K562 (cell line): Measurements from ENCODE around the gene DLGAP3. TPM values are rescaled to one million over a fixed set of nuclear protein-coding genes. Genes with fewer than 3 reads are reported as not detected.

Experiments used
- CEBPB ChIP-seq: fragments of 450-650 bp; IDR thresholded peaks from 2 replicates; pipeline ENCODE4 v1.6.1; 2016; ENCODE audit warnings: missing genetic modification characterization, missing compliant biosample characterization
- ETV1 ChIP-seq: fragments of 450-650 bp; conservative IDR thresholded peaks from 2 replicates; pipeline ENCODE4 v1.6.1; 2016; ENCODE audit warnings: missing genetic modification characterization, control low read depth, low read depth, missing compliant biosample characterization
- KLF10 ChIP-seq: fragments of 250-450 bp; sonication (Bioruptor Pico); IDR thresholded peaks from 2 replicates; pipeline ENCODE4 v1.6.1; 2021; ENCODE audit warnings: matching md5 sums
- MIER1 ChIP-seq: fragments of 450-650 bp; IDR thresholded peaks from 2 replicates; pipeline ENCODE4 v1.6.1; 2016; ENCODE audit warnings: antibody characterized with exemption, mild to moderate bottlenecking, low read depth
- MYBL2 ChIP-seq, 2 experiments: fragments of 450-650 bp in 1 of 2; sonication (generic) in 1 of 2; formaldehyde crosslinking in 1 of 2; IDR thresholded peaks; 2 replicates each; pipeline versions ENCODE4 v1.6.1 to v1.8.1; 2017 to 2022; ENCODE audit warnings: borderline replicate concordance in 1 of 2, inconsistent platforms in 1 of 2, low read depth in 1 of 2, mild to moderate bottlenecking in 1 of 2, missing genetic modification reagents in 1 of 2, moderate library complexity in 1 of 2
- POLR2AphosphoS5 ChIP-seq: IDR thresholded peaks from 2 replicates; pipeline ENCODE4 v1.6.1; 2011; ENCODE audit warnings: mild to moderate bottlenecking, low read depth, low read length, moderate library complexity; ENCODE audit not compliant: control insufficient read depth, insufficient read depth
- RAD51 ChIP-seq: fragments of 450-650 bp; IDR thresholded peaks from 2 replicates; pipeline ENCODE4 v1.7.1; 2016; ENCODE audit warnings: low read depth, mild to moderate bottlenecking, borderline replicate concordance
- SIN3A ChIP-seq, 2 experiments: fragments of 150-350 bp in 1 of 2; IDR thresholded peaks; 2 replicates each; pipeline ENCODE4 v1.6.1; 2011 to 2016; ENCODE audit warnings: borderline replicate concordance in 2 of 2, low read depth in 2 of 2, low read length in 2 of 2, mild to moderate bottlenecking in 2 of 2, moderate library complexity in 2 of 2; ENCODE audit not compliant: control insufficient read depth in 1 of 2
- STAG1 ChIP-seq: sonication (generic); formaldehyde crosslinking; IDR thresholded peaks from 2 replicates; pipeline ENCODE4 v1.5.0; 2020; ENCODE audit warnings: missing genetic modification reagents, borderline replicate concordance
- TEAD1 ChIP-seq, 2 experiments: fragments of 450-650 bp in 1 of 2; sonication (generic) in 1 of 2; formaldehyde crosslinking; IDR thresholded peaks; 2 replicates each; pipeline versions ENCODE4 v1.4.0 to v1.8.0; 2020 to 2022; ENCODE audit warnings: mild to moderate bottlenecking in 2 of 2, missing genetic modification reagents in 1 of 2
- ZC3H4 ChIP-seq: sonication (generic); formaldehyde crosslinking; IDR thresholded peaks from 2 replicates; pipeline ENCODE4 v1.9.0; 2021; ENCODE audit warnings: missing genetic modification reagents, borderline replicate concordance
- ZNF134 ChIP-seq: fragments of 250-450 bp; sonication (Bioruptor Pico); conservative IDR thresholded peaks from 2 replicates; pipeline ENCODE4 v1.4.0; 2020
- ZNF143 ChIP-seq: sonication (generic); formaldehyde crosslinking; IDR thresholded peaks from 2 replicates; pipeline ENCODE4 v1.9.0; 2022; ENCODE audit warnings: mild to moderate bottlenecking, missing genetic modification reagents
- ZNF584 ChIP-seq: fragments of 200-800 bp; sonication (Bioruptor generic); IDR thresholded peaks from 2 replicates; pipeline ENCODE4 v1.6.1; 2016; ENCODE audit warnings: low read depth, mild to moderate bottlenecking, missing genetic modification characterization, missing compliant biosample characterization
- polyA plus RNA-seq, 8 experiments: library from polyadenylated mRNA; depleted of rRNA in 4 of 8; stranded (reverse) in 5 of 8; unstranded in 3 of 8; fragments of >200 nt; fragmentation: Nextera tagmentation in 2 of 8; fragmentation: Illumina TruSeq in 1 of 8; extraction: Ambion mirVana in 2 of 8; extraction: Trizol in 1 of 8; gene quantifications; 2 replicates each; pipeline versions ENCODE4 v1.2.1 to v1.2.3, GENCODE V29; 2011 to 2014; ENCODE audit warnings: inconsistent platforms in 1 of 8, missing spikeins in 1 of 8
- total RNA-seq, 7 experiments: library from RNA; depleted of rRNA in 6 of 7; stranded (reverse); fragments of >200 nt in 6 of 7; fragmentation: Illumina TruSeq in 2 of 7; extraction: Trizol in 2 of 7; gene quantifications; 2 replicates each; pipeline versions ENCODE4 v1.2.1 to v1.2.3, GENCODE V29; 2011 to 2021; ENCODE audit warnings: low replicate concordance in 1 of 7
- TF ChIP-seq, protein P1 (sequence below): sonication (generic); formaldehyde crosslinking; IDR thresholded peaks from 2 replicates; pipeline ENCODE4 v1.9.0; 2022; ENCODE audit warnings: mild to moderate bottlenecking, missing genetic modification reagents
- TF ChIP-seq, protein P2 (sequence below): sonication (generic); formaldehyde crosslinking; IDR thresholded peaks from 2 replicates; pipeline ENCODE4 v1.8.0; 2022; ENCODE audit warnings: mild to moderate bottlenecking, missing genetic modification reagents
- TF ChIP-seq, protein P3 (sequence below): fragments of 250-450 bp; sonication (Bioruptor Pico); IDR thresholded peaks from 2 replicates; pipeline ENCODE4 v1.4.0; 2020; ENCODE audit warnings: borderline replicate concordance
- TF ChIP-seq, protein P4 (sequence below): fragments of 450-650 bp; formaldehyde crosslinking; IDR thresholded peaks from 2 replicates; pipeline ENCODE4 v1.4.0; 2020; ENCODE audit warnings: mild to moderate bottlenecking, mixed read lengths
- TF ChIP-seq, protein P5 (sequence below): fragments of 450-650 bp; IDR thresholded peaks from 2 replicates; pipeline ENCODE4 v1.6.1; 2016; ENCODE audit warnings: antibody characterized with exemption

Gene DLGAP3
- total and polyA plus RNA-seq, 9 of the 15 experiments (the other 6 are each of a cell fraction or from before 2014, with no cell fraction given): 0.01 to 0.16 (median 0.07) TPM; not detected in 6

DNA sequence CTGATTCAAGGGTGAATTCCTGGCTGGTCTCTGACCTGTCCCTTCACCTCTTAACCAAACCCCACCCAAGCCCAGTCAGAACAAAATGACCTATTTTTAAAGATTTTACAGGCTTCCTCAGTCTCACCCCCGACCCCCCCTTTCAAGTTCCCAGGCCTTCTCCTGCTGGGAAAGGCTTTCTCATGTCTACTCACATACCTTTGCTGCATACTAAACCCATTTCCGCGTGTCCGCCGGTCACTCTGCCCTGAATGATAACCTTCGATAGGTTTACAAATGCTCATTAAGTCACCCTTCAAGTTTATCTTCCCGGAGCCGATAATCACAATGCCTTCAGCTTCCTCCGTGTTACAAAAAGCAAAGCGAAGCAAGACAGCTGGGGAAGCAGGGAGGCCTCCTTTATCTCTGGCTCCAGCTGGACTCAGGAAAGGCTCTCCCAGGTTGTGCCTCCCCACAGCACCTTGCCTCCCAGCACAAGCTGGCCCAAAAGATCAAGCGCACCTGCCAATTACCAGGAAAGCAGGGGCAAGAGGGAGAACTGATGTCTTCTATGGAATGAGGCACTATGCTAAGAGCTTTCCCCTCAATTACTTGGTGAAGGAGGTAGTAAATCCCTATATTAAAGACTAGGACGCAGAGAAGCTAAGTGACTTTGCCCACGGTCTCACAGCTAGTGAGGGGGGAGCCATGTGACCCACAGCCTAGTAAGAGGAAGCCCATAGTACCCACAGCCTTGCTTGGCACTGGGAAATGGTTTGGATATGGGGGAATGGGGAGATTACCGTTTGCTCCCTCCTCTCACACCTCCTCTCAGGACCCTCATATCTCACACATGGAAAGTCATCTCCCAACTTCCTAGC is 85.8 kb downstream of the DLGAP3 start (continued):
- TF ChIP-seq KLF10: no peak
- TF ChIP-seq ETV1 (tag): peak; percentile 74
- TF ChIP-seq MYBL2 (IDR thresholded peaks at IDR 0.05; ENCODE audit: low read depth): no peak; the same call in 1 of the 2 replicates
- TF ChIP-seq MYBL2 (CRISPR knock-in tag; IDR thresholded peaks at IDR 0.05; ENCODE audit: borderline replicate concordance): no peak
- TF ChIP-seq, protein P1, sequence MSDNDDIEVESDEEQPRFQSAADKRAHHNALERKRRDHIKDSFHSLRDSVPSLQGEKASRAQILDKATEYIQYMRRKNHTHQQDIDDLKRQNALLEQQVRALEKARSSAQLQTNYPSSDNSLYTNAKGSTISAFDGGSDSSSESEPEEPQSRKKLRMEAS (CRISPR knock-in tag): peak; percentile 74
- TF ChIP-seq, protein P2, sequence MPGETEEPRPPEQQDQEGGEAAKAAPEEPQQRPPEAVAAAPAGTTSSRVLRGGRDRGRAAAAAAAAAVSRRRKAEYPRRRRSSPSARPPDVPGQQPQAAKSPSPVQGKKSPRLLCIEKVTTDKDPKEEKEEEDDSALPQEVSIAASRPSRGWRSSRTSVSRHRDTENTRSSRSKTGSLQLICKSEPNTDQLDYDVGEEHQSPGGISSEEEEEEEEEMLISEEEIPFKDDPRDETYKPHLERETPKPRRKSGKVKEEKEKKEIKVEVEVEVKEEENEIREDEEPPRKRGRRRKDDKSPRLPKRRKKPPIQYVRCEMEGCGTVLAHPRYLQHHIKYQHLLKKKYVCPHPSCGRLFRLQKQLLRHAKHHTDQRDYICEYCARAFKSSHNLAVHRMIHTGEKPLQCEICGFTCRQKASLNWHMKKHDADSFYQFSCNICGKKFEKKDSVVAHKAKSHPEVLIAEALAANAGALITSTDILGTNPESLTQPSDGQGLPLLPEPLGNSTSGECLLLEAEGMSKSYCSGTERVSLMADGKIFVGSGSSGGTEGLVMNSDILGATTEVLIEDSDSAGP: 0 out of 2 replicates have a peak, but pooled peaks have one; percentile 24
- TF ChIP-seq MIER1: no peak
- no peak for TF ChIP-seq CEBPB (tag)
- no peak for TF ChIP-seq SIN3A (IDR thresholded peaks at IDR 0.05; ENCODE audit: borderline replicate concordance in 2 of 2, control insufficient read depth in 1 of 2, low read depth in 2 of 2, low read length in 2 of 2)
- no peak for TF ChIP-seq ZC3H4 (CRISPR knock-in tag)
- TF ChIP-seq, protein P3, sequence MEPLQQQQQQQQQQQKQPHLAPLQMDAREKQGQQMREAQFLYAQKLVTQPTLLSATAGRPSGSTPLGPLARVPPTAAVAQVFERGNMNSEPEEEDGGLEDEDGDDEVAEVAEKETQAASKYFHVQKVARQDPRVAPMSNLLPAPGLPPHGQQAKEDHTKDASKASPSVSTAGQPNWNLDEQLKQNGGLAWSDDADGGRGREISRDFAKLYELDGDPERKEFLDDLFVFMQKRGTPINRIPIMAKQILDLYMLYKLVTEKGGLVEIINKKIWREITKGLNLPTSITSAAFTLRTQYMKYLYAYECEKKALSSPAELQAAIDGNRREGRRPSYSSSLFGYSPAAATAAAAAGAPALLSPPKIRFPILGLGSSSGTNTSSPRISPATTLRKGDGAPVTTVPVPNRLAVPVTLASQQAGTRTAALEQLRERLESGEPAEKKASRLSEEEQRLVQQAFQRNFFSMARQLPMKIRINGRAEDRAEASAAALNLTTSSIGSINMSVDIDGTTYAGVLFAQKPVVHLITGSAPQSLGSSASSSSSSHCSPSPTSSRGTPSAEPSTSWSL (CRISPR knock-in tag): no peak
- TF ChIP-seq ZNF584 (CRISPR knock-in tag): peak; percentile 97
- TF ChIP-seq RAD51: peak; percentile 28; the same call in 1 of the 2 replicates
- TF ChIP-seq, protein P4, sequence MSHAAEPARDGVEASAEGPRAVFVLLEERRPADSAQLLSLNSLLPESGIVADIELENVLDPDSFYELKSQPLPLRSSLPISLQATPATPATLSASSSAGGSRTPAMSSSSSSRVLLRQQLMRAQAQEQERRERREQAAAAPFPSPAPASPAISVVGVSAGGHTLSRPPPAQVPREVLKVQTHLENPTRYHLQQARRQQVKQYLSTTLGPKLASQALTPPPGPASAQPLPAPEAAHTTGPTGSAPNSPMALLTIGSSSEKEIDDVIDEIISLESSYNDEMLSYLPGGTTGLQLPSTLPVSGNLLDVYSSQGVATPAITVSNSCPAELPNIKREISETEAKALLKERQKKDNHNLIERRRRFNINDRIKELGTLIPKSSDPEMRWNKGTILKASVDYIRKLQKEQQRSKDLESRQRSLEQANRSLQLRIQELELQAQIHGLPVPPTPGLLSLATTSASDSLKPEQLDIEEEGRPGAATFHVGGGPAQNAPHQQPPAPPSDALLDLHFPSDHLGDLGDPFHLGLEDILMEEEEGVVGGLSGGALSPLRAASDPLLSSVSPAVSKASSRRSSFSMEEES (CRISPR knock-in tag): no peak
- TF ChIP-seq STAG1: no peak
- 0 out of 2 replicates have a peak, but pooled peaks have one; percentile 31 for TF ChIP-seq ZNF134 (CRISPR knock-in tag)
- TF ChIP-seq, protein P5, sequence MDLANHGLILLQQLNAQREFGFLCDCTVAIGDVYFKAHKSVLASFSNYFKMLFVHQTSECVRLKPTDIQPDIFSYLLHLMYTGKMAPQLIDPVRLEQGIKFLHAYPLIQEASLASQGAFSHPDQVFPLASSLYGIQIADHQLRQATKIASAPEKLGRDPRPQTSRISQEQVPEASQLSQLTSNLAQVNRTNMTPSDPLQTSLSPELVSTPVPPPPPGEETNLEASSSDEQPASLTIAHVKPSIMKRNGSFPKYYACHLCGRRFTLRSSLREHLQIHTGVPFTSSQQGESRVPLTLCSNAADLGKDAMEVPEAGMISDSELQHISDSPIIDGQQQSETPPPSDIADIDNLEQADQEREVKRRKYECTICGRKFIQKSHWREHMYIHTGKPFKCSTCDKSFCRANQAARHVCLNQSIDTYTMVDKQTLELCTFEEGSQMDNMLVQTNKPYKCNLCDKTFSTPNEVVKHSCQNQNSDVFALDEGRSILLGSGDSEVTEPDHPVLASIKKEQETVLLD: peak; percentile 73; the same call in 1 of the 2 replicates
- TF ChIP-seq TEAD1 (CRISPR knock-in tag; IDR thresholded peaks at IDR 0.05): peak in 1 of 2 experiments; percentile 54; a peak in 1 of 4 replicates
- TF ChIP-seq ZNF143 (CRISPR knock-in tag): no peak
- peak; percentile 97 for TF ChIP-seq POLR2AphosphoS5
